ENCODE measurements around the gene KRT14. TPM values are rescaled to one million over a fixed set of nuclear protein-coding genes. Genes with fewer than 3 reads are reported as not detected.
A peak's percentile ranks its signal among the peaks of the same experiment; 100 is the strongest.
"Not testable (repeated sequence)": the region's sequence is repeated elsewhere in the genome, so short reads cannot be mapped to it uniquely, and the experiment has no call there.

The KRT14 gene
- total and polyA plus RNA-seq, 8 donors = 0.26 to 0.38 (median 0.29) TPM; not detected in 4

- Histone ChIP-seq H3K36me3 (no peaks in the 10 kb centered on the region), H3K9me3 (no peaks in the 10 kb centered on the region), H3K27ac (no peak overlapping the region), H3K4me3 (no peak overlapping the region), H3K4me1 (no peaks in the 10 kb centered on the region), H3K27me3 (no peaks in the 10 kb centered on the region)
- FAIRE-seq = no peak
- 53 to 79% methylated on average over 3 of the region's 3 CpGs for WGBS, 2 donors
- no peak for DNase-seq
- no peak for TF ChIP-seq CTCF (IDR thresholded peaks at IDR 0.05)
- ATAC-seq = no peak
- intact Hi-C loops (cut with DNase I) = no loop called here
These were observed 30.4 kb upstream of the KRT14 start for GRCh38 chr17:41617136-41617535.

GRCh38 chr17:41616486-41616885, 29.8 kb upstream of the KRT14 start:
- H3K27ac ChIP-seq; H3K9me3 ChIP-seq; H3K27me3 ChIP-seq; H3K4me1 ChIP-seq; H3K36me3 ChIP-seq; H3K4me3 ChIP-seq; FAIRE-seq; intact Hi-C loops (cut with DNase I); ATAC-seq: not testable (repeated sequence)
- WGBS, 2 donors = 63 to 83% methylated on average over 4 of the region's 4 CpGs
- peak in 1 of 6 donors; percentile 35 for DNase-seq

GRCh38 chr17:41615454-41615853, 28.8 kb upstream of the KRT14 start:
- FAIRE-seq (no peak), DNase-seq (no peak), ATAC-seq (peak in 1 of 4 donors; percentile 25)
- 24 to 31% methylated on average over 7 of the region's 7 CpGs for WGBS, 2 donors
- Histone ChIP-seq H3K4me3 (no peak overlapping the region), H3K36me3 (no peaks in the 10 kb centered on the region), H3K9me3 (no peaks in the 10 kb centered on the region), H3K4me1 (no peaks in the 10 kb centered on the region), H3K27me3 (no peaks in the 10 kb centered on the region), H3K27ac (no peak overlapping the region)
- intact Hi-C loops (cut with DNase I) = no loop called here
- no peak for TF ChIP-seq CTCF (IDR thresholded peaks at IDR 0.05)

- H3K27me3 ChIP-seq; H3K27ac ChIP-seq; H3K36me3 ChIP-seq; H3K4me1 ChIP-seq; ATAC-seq; FAIRE-seq; intact Hi-C loops (cut with DNase I); H3K4me3 ChIP-seq; DNase-seq; H3K9me3 ChIP-seq: not testable (repeated sequence)
- 44% methylated on average over 9 of the region's 9 CpGs for WGBS, 2 donors
These were observed 28.1 kb upstream of the KRT14 start for GRCh38 chr17:41614767-41615166.

- WGBS, 2 donors = 74 to 75% methylated on average over 5 of the region's 5 CpGs
- intact Hi-C loops (cut with DNase I) = no loop called here
- Histone ChIP-seq H3K27ac (no peak overlapping the region), H3K4me3 (no peak overlapping the region), H3K27me3 (no peaks in the 10 kb centered on the region), H3K4me1 (no peaks in the 10 kb centered on the region), H3K9me3 (no peaks in the 10 kb centered on the region), H3K36me3 (no peaks in the 10 kb centered on the region)
- TF ChIP-seq CTCF (IDR thresholded peaks at IDR 0.05) = no peak
- ATAC-seq (no peak), DNase-seq (no peak), FAIRE-seq (no peak)
These were observed 27.4 kb upstream of the KRT14 start for GRCh38 chr17:41614098-41614497.

- H3K4me1 ChIP-seq = no peaks in the 10 kb centered on the region
- H3K4me3 ChIP-seq = no peak overlapping the region
- no peaks in the 10 kb centered on the region for H3K27me3 ChIP-seq
- no peak for TF ChIP-seq CTCF (IDR thresholded peaks at IDR 0.05)
- 64 to 71% methylated on average over 9 to 11 of the region's 11 CpGs for WGBS, 2 donors
- no peak overlapping the region for H3K27ac ChIP-seq
- intact Hi-C loops (cut with DNase I) = no loop called here
- DNase-seq (no peak), FAIRE-seq (no peak), ATAC-seq (no peak)
- H3K9me3 ChIP-seq = no peaks in the 10 kb centered on the region
- H3K36me3 ChIP-seq = no peaks in the 10 kb centered on the region
These were observed 26.8 kb upstream of the KRT14 start for GRCh38 chr17:41613277-41614082.

- intact Hi-C loops (cut with DNase I); H3K4me1 ChIP-seq; H3K9me3 ChIP-seq; H3K36me3 ChIP-seq; H3K27me3 ChIP-seq; H3K27ac ChIP-seq; FAIRE-seq; H3K4me3 ChIP-seq: not testable (repeated sequence)
- ATAC-seq = peak in 1 of 4 donors; percentile 65
- DNase-seq = peak in 1 of 6 donors; percentile 48
- 64 to 74% methylated on average over 31 of the region's 31 CpGs for WGBS, 2 donors
These were observed 25.9 kb upstream of the KRT14 start, which contains the start of gene KRT16 for GRCh38 chr17:41612376-41613160. TSS of gene KRT16 (minus strand) at chr17:41612767. CDS start at chr17:41612688, 79 bp downstream.

All from pancreas (tissue), 10 donors.